ENCODE measurements around the gene ARID1B.

DNA sequence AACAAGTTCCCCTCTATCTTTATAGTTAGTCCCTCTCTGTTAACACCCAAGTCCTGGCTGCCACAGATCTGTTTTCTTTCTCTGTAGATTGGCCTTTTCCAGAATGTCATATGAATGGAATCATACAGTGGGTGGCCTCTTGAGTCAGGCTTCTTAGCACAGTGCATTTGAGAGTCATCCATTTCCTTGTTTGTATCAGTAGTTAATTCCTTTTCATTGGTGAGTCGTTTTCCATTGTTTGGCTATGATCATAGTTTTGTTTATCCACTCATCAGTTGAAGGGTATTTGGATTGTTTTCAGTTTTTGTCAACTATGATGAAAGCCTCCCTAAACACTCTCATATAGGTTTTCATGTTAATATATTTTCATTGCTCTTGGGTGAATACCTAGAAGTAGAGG is 248.3 kb downstream of the ARID1B start:
- TF ChIP-seq GATA2 (IDR thresholded peaks at IDR 0.05; ENCODE audit: low read depth, low read length) (no peak), GATA3 (IDR thresholded peaks at IDR 0.05; ENCODE audit: low read depth, low read length) (no peak)
